Tongue (tissue), 2 donors: ENCODE data around the gene GSG1L2. TPM values are rescaled to one million over a fixed set of nuclear protein-coding genes. Genes with fewer than 3 reads are reported as not detected.
A peak's percentile ranks its signal among the peaks of the same experiment; 100 is the strongest.
"Not testable (repeated sequence)": the region's sequence is repeated elsewhere in the genome, so short reads cannot be mapped to it uniquely, and the experiment has no call there.

Experiments used
- DNase-seq: peaks from one replicate; pipeline ENCODE4 v3.0.0-alpha.2; 2015
- total RNA-seq: library from RNA; depleted of rRNA; stranded (reverse); fragments of >200 nt; gene quantifications from one replicate; pipeline ENCODE4 v1.2.3, GENCODE V29; 2014

Gene GSG1L2
- total RNA-seq, 1 donor from 2014 or later: not detected

DNA sequence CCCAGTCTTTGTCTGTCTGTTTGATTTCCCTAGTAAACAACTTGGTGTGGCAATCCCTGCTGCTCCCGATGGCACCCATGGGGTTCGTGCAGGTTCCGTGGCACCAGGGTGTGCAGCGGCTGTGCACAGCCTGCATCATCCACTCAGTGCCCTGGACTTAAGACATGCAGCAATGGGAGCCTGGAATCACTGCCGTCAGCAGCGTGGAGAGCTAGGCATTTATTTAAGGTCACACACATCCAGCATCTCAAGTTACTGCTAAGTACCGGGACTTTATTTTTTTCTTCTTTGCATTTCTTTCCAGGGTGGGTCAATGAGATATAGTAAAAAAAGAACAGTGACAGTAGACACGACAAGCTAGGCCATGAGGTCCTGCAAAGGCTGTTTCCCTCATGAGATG, 33.3 kb downstream of the GSG1L2 start:
- peak; percentile 66 for DNase-seq

DNA sequence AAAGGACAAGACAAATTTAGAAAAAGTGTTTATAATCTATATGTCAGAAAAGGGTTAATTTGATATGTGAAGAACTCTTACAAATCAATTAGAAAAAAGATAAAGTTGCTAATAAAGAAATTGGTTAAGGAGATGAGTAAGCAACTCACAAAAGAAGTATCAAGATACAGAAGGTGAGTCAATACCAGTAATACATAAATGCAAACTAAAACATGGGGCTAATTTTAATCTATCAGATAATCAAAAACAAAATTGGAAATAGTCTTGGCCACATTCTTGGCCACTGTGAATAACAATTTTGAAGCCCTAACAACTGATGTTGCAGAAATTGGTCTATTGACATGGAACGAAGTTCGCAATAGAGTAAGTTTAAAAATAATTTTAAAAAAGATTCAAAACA, 37.3 kb downstream of the GSG1L2 start:
- no peak for DNase-seq

DNA sequence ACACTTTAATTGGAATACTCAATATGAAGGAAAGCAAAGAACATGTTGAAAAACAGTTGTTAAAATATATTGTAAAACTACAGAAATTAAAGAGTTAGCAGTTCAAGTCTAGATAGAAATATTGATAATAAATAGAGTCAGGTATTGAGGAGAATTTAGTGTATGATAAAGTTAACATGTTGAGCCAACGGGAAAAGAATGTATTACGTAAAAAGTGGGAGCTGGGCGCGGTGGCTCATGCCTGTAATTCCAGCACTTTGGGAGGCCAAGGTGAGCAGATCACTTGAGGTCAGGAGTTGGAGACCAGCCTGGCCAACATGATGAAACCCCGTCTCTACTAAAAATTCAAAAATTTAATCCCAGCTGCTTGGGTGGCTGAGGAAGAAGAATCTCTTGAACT, 38.4 kb downstream of the GSG1L2 start:
- DNase-seq: not testable (repeated sequence)

DNA sequence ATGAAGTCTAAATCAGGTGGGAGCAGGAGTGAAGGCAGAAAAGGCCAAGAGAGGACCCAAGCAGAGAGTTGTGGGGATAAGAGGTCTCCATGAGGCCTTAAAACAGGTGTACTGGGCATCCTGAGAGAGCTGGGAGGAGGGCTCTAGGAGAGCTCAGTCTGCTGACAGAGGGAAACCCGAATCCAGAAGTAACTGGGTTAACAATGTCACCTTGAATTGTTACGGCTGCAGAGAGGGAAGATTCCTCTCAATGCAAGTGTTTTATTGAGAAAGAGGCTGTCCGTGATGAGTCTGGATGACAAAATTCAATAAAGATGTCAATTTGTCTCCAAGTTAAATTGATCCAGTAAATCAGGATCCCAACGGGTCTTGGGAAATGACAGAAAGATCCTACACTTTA, 38.8 kb downstream of the GSG1L2 start:
- no peak for DNase-seq

DNA sequence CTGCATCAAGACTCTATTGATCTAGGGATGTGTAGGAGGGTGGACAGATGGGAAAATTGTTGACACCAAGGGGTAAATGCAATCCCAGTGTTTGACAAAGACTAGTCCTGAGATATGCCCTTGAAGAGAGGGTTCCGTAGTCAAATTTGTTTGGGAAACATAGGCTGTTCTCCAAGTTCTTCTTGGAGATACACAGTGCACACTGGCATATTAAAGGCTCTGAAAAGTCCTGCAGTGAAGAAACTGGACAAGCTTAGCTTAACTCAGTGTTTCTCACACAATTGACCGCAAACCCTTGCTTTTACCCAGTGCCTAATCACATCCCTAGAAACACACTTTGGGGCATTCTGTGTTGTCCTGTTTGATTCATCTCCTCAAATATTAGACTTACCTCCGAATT, 41.3 kb downstream of the GSG1L2 start:
- DNase-seq: no peak

DNA sequence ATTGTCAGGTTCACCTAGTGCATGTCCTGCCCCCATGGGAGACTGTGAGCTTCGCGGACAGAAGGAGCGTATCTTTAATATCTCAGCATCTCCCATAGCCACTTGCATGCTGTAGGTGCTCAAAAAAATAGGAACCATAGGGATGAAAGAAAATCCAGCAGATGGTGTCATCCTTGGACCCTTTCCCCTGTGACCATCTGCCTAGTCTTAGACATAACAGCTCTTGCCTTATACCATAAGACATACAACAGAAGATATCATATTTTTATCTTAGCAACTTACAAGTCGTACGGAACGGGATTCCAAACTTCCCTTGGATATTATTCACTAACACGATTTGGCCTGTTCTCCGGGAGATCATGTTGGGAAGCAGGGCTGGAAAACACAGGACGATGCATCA, 45.0 kb downstream of the GSG1L2 start:
- DNase-seq: no peak

DNA sequence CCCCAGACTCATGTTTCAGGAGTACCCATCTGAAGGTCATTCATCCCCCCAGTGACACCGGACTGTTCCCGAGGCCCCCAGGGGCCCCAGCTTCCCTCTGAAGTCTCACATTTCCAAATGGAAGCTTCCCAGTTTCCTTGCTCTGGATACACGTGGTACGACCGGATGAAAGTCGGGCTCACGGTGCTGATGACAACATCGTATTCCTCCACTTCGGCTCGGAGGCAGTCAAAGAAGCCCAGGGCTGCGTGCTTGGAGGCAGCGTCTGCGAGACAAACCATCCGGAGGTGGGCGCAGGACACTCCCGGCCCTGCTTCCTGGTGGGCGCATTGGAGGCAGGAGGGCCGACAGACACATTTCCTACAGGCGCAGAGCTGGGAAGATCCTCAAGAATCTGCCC, 49.2 kb downstream of the GSG1L2 start:
- no peak for DNase-seq

DNA sequence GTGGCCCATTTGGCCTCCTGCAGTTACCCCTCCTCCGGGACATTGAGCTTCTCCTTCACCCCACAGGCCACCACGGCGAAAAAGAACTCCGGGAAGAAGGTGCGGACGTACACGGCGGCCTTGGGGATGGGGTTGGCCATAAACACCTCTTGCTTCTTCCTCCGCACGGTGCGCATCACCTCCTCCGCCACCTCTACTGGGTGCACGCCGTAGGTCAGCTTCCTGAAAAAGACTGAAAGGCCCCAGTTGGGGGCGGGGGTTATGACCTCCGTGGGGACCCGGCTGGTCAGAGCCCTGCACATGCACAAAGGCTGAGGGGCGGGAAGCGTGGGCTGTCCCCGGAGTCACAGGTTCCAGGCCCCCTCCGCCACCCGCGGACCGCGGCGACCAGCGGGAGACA, 50.4 kb downstream of the GSG1L2 start:
- DNase-seq: no peak

DNA sequence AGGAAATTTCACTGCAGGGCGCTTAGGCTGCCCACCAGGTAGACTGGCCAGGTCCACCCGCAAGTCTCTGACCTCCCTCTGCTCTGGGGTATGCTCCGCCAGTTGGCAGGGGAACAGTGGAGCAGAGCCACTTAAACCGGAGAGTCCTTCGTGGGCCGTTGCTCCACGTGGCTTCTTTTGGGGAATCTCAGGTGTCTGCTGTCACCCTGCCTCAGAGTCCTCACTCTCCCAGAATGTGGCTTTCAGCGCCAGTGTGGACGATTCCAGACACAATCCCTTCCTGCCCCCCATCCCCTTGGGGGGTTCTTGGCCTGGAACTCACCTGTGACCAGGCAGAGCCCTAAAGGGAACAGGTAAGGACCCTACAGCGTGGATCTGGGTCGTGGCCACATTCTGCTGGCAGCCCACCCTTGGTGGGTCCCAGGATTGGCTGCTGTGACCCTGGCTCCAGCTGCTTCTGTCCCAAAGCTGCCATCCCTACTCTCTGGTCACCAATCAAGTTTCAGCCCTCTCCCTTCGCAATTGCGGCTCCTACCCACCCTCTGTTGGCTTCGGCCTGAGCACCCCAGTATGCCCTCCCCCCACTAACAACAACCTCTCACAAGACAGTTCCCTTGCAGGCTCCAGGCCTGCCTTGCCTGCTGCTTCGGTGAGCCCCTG, 52.7 kb downstream of the GSG1L2 start:
- DNase-seq: no peak

DNA sequence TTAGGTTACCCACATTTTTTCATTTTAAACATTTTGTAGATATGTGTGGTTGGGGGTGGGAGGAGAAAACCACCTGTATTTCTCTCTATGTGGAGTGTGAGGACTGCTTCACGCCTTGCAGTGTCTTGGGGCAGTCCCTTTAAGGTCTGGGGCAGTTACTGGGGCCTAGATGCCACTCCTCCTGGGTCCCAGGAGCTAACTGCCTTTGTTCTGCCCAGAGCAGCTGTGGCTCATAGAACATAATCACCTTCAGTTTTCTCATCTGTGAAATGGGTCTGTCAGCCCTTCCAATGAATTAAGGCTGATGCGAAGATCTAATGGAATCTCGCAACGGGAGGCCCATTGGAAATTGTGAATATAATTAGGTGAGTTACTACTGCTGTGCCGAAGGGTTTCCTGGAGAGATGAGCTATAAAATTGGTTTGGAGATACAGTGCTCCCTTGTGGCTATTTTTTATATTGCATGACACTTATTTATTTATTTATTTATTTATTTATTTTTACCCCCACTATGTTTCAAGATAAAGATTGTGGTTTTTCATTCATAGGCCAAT, 53.4 kb downstream of the GSG1L2 start:
- DNase-seq: peak; percentile 66

DNA sequence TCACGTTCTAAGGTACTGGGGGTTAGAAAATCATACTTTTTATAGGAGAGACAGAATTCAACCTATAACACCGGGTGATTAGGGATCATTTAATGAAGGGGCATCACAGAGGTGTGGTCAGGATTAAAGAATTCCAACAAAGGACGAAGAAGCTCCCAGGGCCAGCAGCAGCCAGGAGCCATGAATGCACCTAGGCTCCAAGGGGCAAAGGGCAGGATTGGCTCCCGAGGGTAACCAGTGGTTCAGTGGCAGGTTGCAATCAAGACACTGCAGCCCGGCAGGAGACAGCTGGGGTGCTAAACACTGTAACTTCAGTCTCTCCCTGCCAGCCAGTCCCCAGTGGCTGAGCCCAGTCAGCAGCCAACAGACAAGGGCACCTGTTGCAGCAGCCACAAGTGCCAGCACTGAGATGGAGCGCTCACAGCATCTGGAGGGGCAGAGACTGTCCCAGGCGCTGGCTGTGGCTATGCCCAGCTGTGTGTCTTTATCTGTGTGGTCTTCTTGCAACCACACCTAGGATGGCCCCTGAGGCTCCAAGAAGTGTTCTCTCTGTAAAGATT, 54.4 kb downstream of the GSG1L2 start:
- peak; percentile 77 for DNase-seq

DNA sequence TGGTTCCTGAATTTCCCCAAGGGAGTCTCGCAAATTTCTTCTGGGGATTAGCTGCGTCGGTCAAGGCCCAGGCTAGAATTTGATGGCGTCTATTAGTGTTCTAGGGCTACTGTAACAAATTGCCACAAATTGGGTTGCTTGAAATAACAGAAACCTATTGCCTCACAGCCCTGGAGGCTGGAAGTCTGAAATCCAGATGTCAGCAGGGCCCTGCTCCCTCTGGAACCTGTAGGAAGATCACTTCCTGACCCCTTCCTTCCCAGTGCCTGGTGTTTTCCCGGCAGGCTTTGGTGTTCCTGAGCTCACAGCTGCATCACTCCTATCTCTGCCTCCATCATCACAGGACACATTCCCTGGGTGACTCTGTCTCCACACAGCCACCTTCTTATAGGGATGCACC, 54.9 kb downstream of the GSG1L2 start:
- DNase-seq: no peak

DNA sequence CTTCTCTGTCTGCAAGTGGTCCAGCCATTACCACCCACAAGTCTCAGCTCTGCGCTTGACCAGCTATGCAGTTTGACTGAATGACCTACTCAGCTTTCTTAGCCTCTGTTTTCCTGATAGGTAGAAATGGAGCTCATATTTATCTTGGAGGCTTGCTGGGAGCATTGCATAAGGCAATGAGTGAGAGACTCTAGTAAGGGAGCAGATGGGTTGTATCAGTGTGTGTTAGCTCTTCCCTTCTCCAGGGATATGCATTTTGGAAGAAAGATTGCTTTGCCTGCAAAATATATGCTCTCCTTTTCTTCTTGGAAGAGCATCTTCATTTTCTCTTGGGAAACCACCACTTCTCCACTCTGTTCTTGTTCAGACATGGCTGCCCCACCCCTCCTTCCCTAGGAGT, 56.6 kb downstream of the GSG1L2 start:
- no peak for DNase-seq

DNA sequence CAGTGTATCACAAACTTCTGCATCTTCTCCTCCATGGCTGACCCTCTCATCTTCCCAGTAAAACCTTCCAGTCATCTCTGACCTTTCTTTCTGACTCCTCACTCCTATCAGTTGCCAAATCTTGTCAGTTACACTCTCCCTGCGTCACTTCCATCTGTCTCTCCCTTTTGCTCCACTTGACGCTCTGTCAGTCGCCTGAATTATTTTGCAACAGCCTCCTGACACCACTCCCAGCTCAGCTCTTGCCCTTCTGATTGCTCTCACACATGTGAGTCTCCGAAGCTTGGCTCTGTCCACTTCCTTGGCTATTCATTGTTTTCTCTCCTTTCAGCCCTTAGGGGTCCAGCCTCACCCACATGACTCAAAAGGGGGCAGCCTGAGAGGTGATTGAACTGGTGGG, 58.2 kb downstream of the GSG1L2 start:
- peak; percentile 6 for DNase-seq

DNA sequence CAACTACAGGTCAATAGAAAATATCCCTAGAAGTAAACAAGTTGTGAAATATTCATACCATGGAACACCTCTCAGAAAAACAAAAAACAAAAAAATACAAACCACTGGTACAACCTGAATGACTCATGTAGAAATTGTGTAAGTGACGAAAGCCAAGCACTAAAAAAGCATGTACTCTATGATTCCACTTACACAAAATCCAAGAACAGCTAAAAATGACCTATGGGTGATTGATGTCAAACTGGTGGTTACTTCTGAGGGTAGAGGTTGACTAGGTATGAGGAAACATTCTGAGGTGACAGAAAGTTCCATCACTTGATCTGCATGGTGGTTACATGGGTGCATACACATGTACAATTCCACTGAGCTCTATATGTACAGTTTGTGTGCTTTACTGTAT, 61.6 kb downstream of the GSG1L2 start:
- no peak for DNase-seq

DNA sequence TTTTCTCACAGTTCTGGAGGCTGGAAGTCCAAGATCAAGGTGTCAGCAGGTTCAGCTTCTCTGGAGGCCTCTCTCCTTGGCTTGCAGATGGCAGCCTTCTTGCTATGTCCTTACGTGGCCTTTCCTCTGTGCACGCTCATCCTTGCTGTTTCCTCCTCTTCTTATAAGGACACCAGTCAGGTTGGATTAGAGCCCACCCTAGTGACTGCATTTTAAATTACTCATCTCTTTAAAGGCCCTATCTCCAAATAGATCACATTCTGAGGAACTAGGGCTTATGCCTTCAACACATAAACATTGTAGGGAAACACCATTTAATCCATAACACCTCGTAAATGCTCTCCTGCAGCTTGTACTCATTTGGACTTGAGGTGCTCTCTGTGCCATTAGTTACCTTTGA, 66.8 kb downstream of the GSG1L2 start:
- no peak for DNase-seq

Other genes starting within 250 kb of the GSG1L2 start
- gene STX8, start 246.3 kb downstream of the GSG1L2 start, total RNA-seq: 75.2 TPM
- not detected for gene CFAP52, start 245.4 kb downstream of the GSG1L2 start, total RNA-seq
- gene USP43, start 176.6 kb downstream of the GSG1L2 start, total RNA-seq: 1.0 TPM
- gene DHRS7C, start 30.5 kb downstream of the GSG1L2 start, total RNA-seq: 115 TPM
- 0.92 TPM for gene GLP2R, start 3.8 kb upstream of the GSG1L2 start, total RNA-seq
- gene RCVRN, start 83.2 kb upstream of the GSG1L2 start, total RNA-seq: not detected